ENCODE data around the gene OR8B3. TPM values are rescaled to one million over a fixed set of nuclear protein-coding genes. Genes with fewer than 3 reads are reported as not detected.

OR8B3 gene
- total RNA-seq, 1 experiment from 2014 or later: not detected

- POLR2A ChIA-PET (ENCODE audit: unreplicated experiment): interaction anchor here (0.7 kb wide), 1 partner anchor 27 kb away, joined by 4 read pairs; no protein-coding TSS in a partner anchor
- no peak for TF ChIP-seq EZH2 (IDR thresholded peaks at IDR 0.05; ENCODE audit: low read depth)
- TF ChIP-seq CTCF (conservative IDR thresholded peaks at IDR 0.05): no peak
- no peak overlapping the region for H2AFZ ChIP-seq
- H3K27ac ChIP-seq: no peak overlapping the region
- H3K9me2 ChIP-seq (ENCODE audit: insufficient read depth): no peaks in the 10 kb centered on the region
- no peaks in the 10 kb centered on the region for H3K36me3 ChIP-seq (ENCODE audit: low read depth)
- CTCF ChIA-PET: no interaction called here
- no peak for DNase-seq
- H3K79me2 ChIP-seq (ENCODE audit: low read depth): no peaks in the 10 kb centered on the region
- no peak overlapping the region for H3K4me3 ChIP-seq
- no peaks in the 10 kb centered on the region for H3K27me3 ChIP-seq (ENCODE audit: insufficient read depth, low read depth)
- intact Hi-C loops (cut with micrococcal nuclease; ENCODE audit: unreplicated experiment): no loop called here
- no peaks in the 10 kb centered on the region for H4K20me1 ChIP-seq (ENCODE audit: insufficient read depth)
- H3K4me1 ChIP-seq (replicated peaks; ENCODE audit: insufficient read depth): no peaks in the 10 kb centered on the region
- no peaks in the 10 kb centered on the region for H3F3A ChIP-seq (ENCODE audit: insufficient read depth, low read depth)
- no TSS peak for BruUV-seq (replicated peaks)
- H3K9me3 ChIP-seq (ENCODE audit: insufficient read depth, low read depth): no peaks in the 10 kb centered on the region
- H3K4me2 ChIP-seq: no peak overlapping the region
Measured at GRCh38 chr11:124429599-124429998, 30.8 kb upstream of the OR8B3 start.

GRCh38 chr11:124424384-124424921 is 25.6 kb upstream of the OR8B3 start, which contains the start of gene OR8B4:
Gene OR8B4, minus strand, starts transcription at chr11:124424871. Its CDS starts 0 bp downstream, at chr11:124424871.
- intact Hi-C loops (cut with micrococcal nuclease; ENCODE audit: unreplicated experiment): no loop called here
- Histone ChIP-seq H3F3A (ENCODE audit: insufficient read depth, low read depth) (no peaks in the 10 kb centered on the region), H3K4me2 (no peak within 1 kb of the TSS), H3K36me3 (ENCODE audit: low read depth) (no peaks in the 10 kb centered on the region), H3K27me3 (ENCODE audit: insufficient read depth, low read depth) (peaks cover 7% of the 10 kb centered on the region; the same call in 1 of the 2 replicates), H4K20me1 (ENCODE audit: insufficient read depth) (no peaks in the 10 kb centered on the region), H2AFZ (no peak within 1 kb of the TSS), H3K4me3 (no peak within 1 kb of the TSS), H3K9me3 (ENCODE audit: insufficient read depth, low read depth) (no peaks in the 10 kb centered on the region), H3K4me1 (replicated peaks; ENCODE audit: insufficient read depth) (no peaks in the 10 kb centered on the region), H3K27ac (no peak within 1 kb of the TSS), H3K79me2 (ENCODE audit: low read depth) (no peaks in the 10 kb centered on the region), H3K9me2 (ENCODE audit: insufficient read depth) (no peaks in the 10 kb centered on the region)
- BruUV-seq (replicated peaks): no TSS peak
- DNase-seq: no peak
- no peak for TF ChIP-seq CTCF (conservative IDR thresholded peaks at IDR 0.05)
- no peak for TF ChIP-seq EZH2 (IDR thresholded peaks at IDR 0.05; ENCODE audit: low read depth)
- POLR2A ChIA-PET (ENCODE audit: unreplicated experiment): no interaction called here
- CTCF ChIA-PET: no interaction called here

- Histone ChIP-seq H3F3A (ENCODE audit: insufficient read depth, low read depth) (no peaks in the 10 kb centered on the region), H3K9me2 (ENCODE audit: insufficient read depth) (no peaks in the 10 kb centered on the region), H3K27ac (no peak overlapping the region), H3K4me3 (no peak overlapping the region), H4K20me1 (ENCODE audit: insufficient read depth) (no peaks in the 10 kb centered on the region), H3K4me1 (replicated peaks; ENCODE audit: insufficient read depth) (no peaks in the 10 kb centered on the region), H3K4me2 (no peak overlapping the region), H3K27me3 (ENCODE audit: insufficient read depth, low read depth) (peaks cover 7% of the 10 kb centered on the region), H2AFZ (no peak overlapping the region), H3K9me3 (ENCODE audit: insufficient read depth, low read depth) (no peaks in the 10 kb centered on the region), H3K36me3 (ENCODE audit: low read depth) (no peaks in the 10 kb centered on the region), H3K79me2 (ENCODE audit: low read depth) (no peaks in the 10 kb centered on the region)
- BruUV-seq (replicated peaks): no TSS peak
- ChIA-PET CTCF (no interaction called here), POLR2A (ENCODE audit: unreplicated experiment) (no interaction called here)
- intact Hi-C loops (cut with micrococcal nuclease; ENCODE audit: unreplicated experiment): no loop called here
- TF ChIP-seq EZH2 (IDR thresholded peaks at IDR 0.05; ENCODE audit: low read depth): no peak
- no peak for TF ChIP-seq CTCF (conservative IDR thresholded peaks at IDR 0.05)
- no peak for DNase-seq
Measured at GRCh38 chr11:124421043-124421442, 22.2 kb upstream of the OR8B3 start.
